Mesendoderm (in vitro differentiated cells): Measurements from ENCODE around the gene CFAP20DC.

Experiments
- DNase-seq: peaks from one replicate; pipeline ENCODE4 v3.0.0; 2013
- H2AK5ac ChIP-seq: 2 replicates; pipeline ENCODE4 v1.6.1; 2013; ENCODE audit warnings: low read length, inconsistent platforms
- H2BK120ac ChIP-seq: 2 replicates; pipeline ENCODE4 v1.6.1; 2013; ENCODE audit warnings: low read depth, mild to moderate bottlenecking, low read length, moderate library complexity, mixed read lengths
- H2BK15ac ChIP-seq: replicated peaks from 2 replicates; pipeline ENCODE4 v1.6.1; 2013; ENCODE audit warnings: low read depth, mild to moderate bottlenecking, moderate library complexity
- H2BK5ac ChIP-seq: 2 replicates; pipeline ENCODE4 v1.6.1; 2013; ENCODE audit warnings: low read length, inconsistent platforms
- H3K18ac ChIP-seq: 2 replicates; pipeline ENCODE4 v1.6.1; 2013; ENCODE audit warnings: mild to moderate bottlenecking, low read length, mixed read lengths
- H3K23ac ChIP-seq: one replicate; pipeline ENCODE4 v1.6.1; 2013; ENCODE audit warnings: low read length
- H3K27ac ChIP-seq: 2 replicates; pipeline ENCODE4 v1.5.1; 2013; ENCODE audit warnings: low read depth, mild to moderate bottlenecking, inconsistent platforms, low read length, moderate library complexity
- H3K27me3 ChIP-seq: 2 replicates; pipeline ENCODE4 v1.6.1; 2013; ENCODE audit warnings: low read length, control low read depth, mild to moderate bottlenecking, inconsistent platforms; ENCODE audit not compliant: insufficient read depth, poor library complexity
- H3K36me3 ChIP-seq: 2 replicates; pipeline ENCODE4 v1.6.1; 2013; ENCODE audit warnings: low read length, inconsistent platforms; ENCODE audit not compliant: control insufficient read depth, insufficient read depth
- H3K4ac ChIP-seq: one replicate; pipeline ENCODE4 v1.6.1; 2013; ENCODE audit warnings: low read depth, mild to moderate bottlenecking, low read length, moderate library complexity
- H3K4me1 ChIP-seq: 2 replicates; pipeline ENCODE4 v1.6.1; 2013; ENCODE audit warnings: low read depth, low read length, inconsistent platforms; ENCODE audit not compliant: control insufficient read depth
- H3K4me2 ChIP-seq: 2 replicates; pipeline ENCODE4 v1.6.1; 2013; ENCODE audit warnings: low read length
- H3K4me3 ChIP-seq: 2 replicates; pipeline ENCODE4 v1.5.1; 2013; ENCODE audit warnings: mild to moderate bottlenecking, low read length
- H3K56ac ChIP-seq: one replicate; pipeline ENCODE4 v1.6.1; 2013; ENCODE audit warnings: low read length
- H3K79me1 ChIP-seq: 2 replicates; pipeline ENCODE4 v1.6.1; 2013; ENCODE audit warnings: low read length, inconsistent platforms
- H3K79me2 ChIP-seq: 2 replicates; pipeline ENCODE4 v1.6.1; 2013; ENCODE audit warnings: mild to moderate bottlenecking, low read length; ENCODE audit not compliant: control insufficient read depth, insufficient read depth
- H3K9ac ChIP-seq: 2 replicates; pipeline ENCODE4 v1.6.1; 2013; ENCODE audit warnings: low read length, inconsistent platforms
- H4K5ac ChIP-seq: one replicate; pipeline ENCODE4 v1.6.1; 2013; ENCODE audit warnings: low read length
- H4K8ac ChIP-seq: one replicate; pipeline ENCODE4 v1.6.1; 2013; ENCODE audit warnings: low read depth, mild to moderate bottlenecking, control low read depth, low read length, moderate library complexity
- WGBS: extraction: QIAGEN DNeasy Blood & Tissue Kit; methylation state at CpG from one replicate; pipeline ENCODE4 v1.1.7; 2013; ENCODE audit warnings: low lambda C conversion rate, missing lambda C conversion rate; ENCODE audit not compliant: insufficient coverage; ENCODE audit errors: extremely low coverage; 5-methylcytosine and 5-hydroxymethylcytosine counted together

CFAP20DC gene

GRCh38 chr3:58799271-58799670 is 250.6 kb downstream of the CFAP20DC start:
- H3K27me3 ChIP-seq = no peaks in the 10 kb centered on the region
- no peak overlapping the region for H3K56ac ChIP-seq
- H3K4me2 ChIP-seq = no peak overlapping the region
- WGBS = no CpG with 5 or more reads among the region's 3 CpGs
- H2AK5ac ChIP-seq = no peak overlapping the region
- no peak overlapping the region for H3K9ac ChIP-seq
- H3K79me1 ChIP-seq = no peaks in the 10 kb centered on the region
- no peaks in the 10 kb centered on the region for H3K4me1 ChIP-seq
- no peak overlapping the region for H2BK120ac ChIP-seq
- H3K23ac ChIP-seq = no peak overlapping the region
- H4K8ac ChIP-seq = no peak overlapping the region
- no peak for DNase-seq
- no peaks in the 10 kb centered on the region for H3K79me2 ChIP-seq
- H3K18ac ChIP-seq = no peak overlapping the region
- H2BK5ac ChIP-seq = no peak overlapping the region
- H3K27ac ChIP-seq = no peak overlapping the region
- no peak overlapping the region for H2BK15ac ChIP-seq
- no peak overlapping the region for H3K4ac ChIP-seq
- no peaks in the 10 kb centered on the region for H3K36me3 ChIP-seq
- no peak overlapping the region for H3K4me3 ChIP-seq
- no peak overlapping the region for H4K5ac ChIP-seq

- no peak overlapping the region for H2AK5ac ChIP-seq
- H4K5ac ChIP-seq = no peak overlapping the region
- H4K8ac ChIP-seq = no peak overlapping the region
- no peak overlapping the region for H3K27ac ChIP-seq
- DNase-seq = no peak
- H3K79me1 ChIP-seq = no peaks in the 10 kb centered on the region
- no peak overlapping the region for H3K4ac ChIP-seq
- no peak overlapping the region for H2BK120ac ChIP-seq
- no peak overlapping the region for H3K56ac ChIP-seq
- no peak overlapping the region for H2BK5ac ChIP-seq
- H3K4me3 ChIP-seq = no peak overlapping the region
- H3K27me3 ChIP-seq = no peaks in the 10 kb centered on the region
- H3K18ac ChIP-seq = no peak overlapping the region
- H3K9ac ChIP-seq = no peak overlapping the region
- WGBS = no CpG with 5 or more reads among the region's 2 CpGs
- H3K79me2 ChIP-seq = no peaks in the 10 kb centered on the region
- H2BK15ac ChIP-seq = no peak overlapping the region
- H3K23ac ChIP-seq = no peak overlapping the region
- H3K36me3 ChIP-seq = no peaks in the 10 kb centered on the region
- H3K4me1 ChIP-seq = no peaks in the 10 kb centered on the region
- no peak overlapping the region for H3K4me2 ChIP-seq
Measured at GRCh38 chr3:58798312-58798711, 251.5 kb downstream of the CFAP20DC start.

- Histone ChIP-seq H2AK5ac (no peak overlapping the region), H3K23ac (no peak overlapping the region), H4K8ac (no peak overlapping the region), H3K27ac (no peak overlapping the region), H3K9ac (no peak overlapping the region), H2BK5ac (no peak overlapping the region), H3K27me3 (no peaks in the 10 kb centered on the region), H3K56ac (no peak overlapping the region), H3K79me1 (no peaks in the 10 kb centered on the region), H3K4me2 (no peak overlapping the region), H3K18ac (no peak overlapping the region), H3K36me3 (no peaks in the 10 kb centered on the region), H3K4ac (no peak overlapping the region), H4K5ac (no peak overlapping the region), H3K4me1 (no peaks in the 10 kb centered on the region), H3K4me3 (no peak overlapping the region), H3K79me2 (no peaks in the 10 kb centered on the region), H2BK120ac (no peak overlapping the region), H2BK15ac (no peak overlapping the region)
- DNase-seq = no peak
- WGBS = no CpG with 5 or more reads among the region's 4 CpGs
Measured at GRCh38 chr3:58794750-58795149, 255.1 kb downstream of the CFAP20DC start.

GRCh38 chr3:58793938-58794337 is 255.9 kb downstream of the CFAP20DC start:
- Histone ChIP-seq H2AK5ac (no peak overlapping the region), H3K79me2 (no peaks in the 10 kb centered on the region), H2BK5ac (no peak overlapping the region), H3K4me2 (no peak overlapping the region), H4K5ac (no peak overlapping the region), H3K27ac (no peak overlapping the region), H3K9ac (no peak overlapping the region), H3K23ac (no peak overlapping the region), H3K27me3 (no peaks in the 10 kb centered on the region), H4K8ac (no peak overlapping the region), H3K56ac (no peak overlapping the region), H3K18ac (no peak overlapping the region), H3K36me3 (no peaks in the 10 kb centered on the region), H3K4me1 (no peaks in the 10 kb centered on the region), H3K4ac (no peak overlapping the region), H2BK15ac (no peak overlapping the region), H3K79me1 (no peaks in the 10 kb centered on the region), H3K4me3 (no peak overlapping the region), H2BK120ac (no peak overlapping the region)
- no CpG with 5 or more reads among the region's 3 CpGs for WGBS
- no peak for DNase-seq

DNA sequence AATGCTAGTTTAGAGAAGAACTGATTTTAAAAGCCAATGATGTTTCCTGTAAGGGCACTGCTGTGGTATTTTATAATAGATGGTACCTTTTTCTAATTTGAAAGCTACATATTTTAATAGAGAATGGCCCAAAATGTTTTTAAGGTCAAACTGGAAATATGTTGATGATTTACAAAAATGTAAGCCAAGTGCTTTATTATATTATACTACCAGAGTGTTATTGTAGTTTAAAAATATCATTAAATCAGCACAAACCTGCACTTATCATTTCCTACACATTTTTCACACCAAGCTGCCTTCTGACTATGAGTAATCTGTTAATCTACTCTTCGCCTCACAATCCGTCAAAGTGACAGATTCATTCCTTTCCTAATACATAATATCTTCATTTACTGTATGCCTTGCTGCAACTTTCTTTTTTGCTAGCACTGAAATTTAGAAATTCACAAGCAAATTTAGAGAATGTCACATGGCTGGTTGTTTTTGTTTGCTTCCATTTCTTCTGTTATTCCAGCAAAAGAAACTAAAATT is 256.8 kb downstream of the CFAP20DC start:
- Histone ChIP-seq H3K27me3 (no peaks in the 10 kb centered on the region), H2BK5ac (no peak overlapping the region), H3K4me3 (no peak overlapping the region), H3K79me1 (no peaks in the 10 kb centered on the region), H2AK5ac (no peak overlapping the region), H3K4me2 (no peak overlapping the region), H2BK120ac (no peak overlapping the region), H3K4me1 (no peaks in the 10 kb centered on the region), H3K18ac (no peak overlapping the region), H3K23ac (no peak overlapping the region), H3K56ac (no peak overlapping the region), H3K9ac (no peak overlapping the region), H4K8ac (no peak overlapping the region), H3K27ac (no peak overlapping the region), H3K79me2 (no peaks in the 10 kb centered on the region), H4K5ac (no peak overlapping the region), H3K36me3 (no peaks in the 10 kb centered on the region), H2BK15ac (no peak overlapping the region), H3K4ac (no peak overlapping the region)
- DNase-seq = no peak
- 100% methylated on average over 1 of the region's 2 CpGs for WGBS

DNA sequence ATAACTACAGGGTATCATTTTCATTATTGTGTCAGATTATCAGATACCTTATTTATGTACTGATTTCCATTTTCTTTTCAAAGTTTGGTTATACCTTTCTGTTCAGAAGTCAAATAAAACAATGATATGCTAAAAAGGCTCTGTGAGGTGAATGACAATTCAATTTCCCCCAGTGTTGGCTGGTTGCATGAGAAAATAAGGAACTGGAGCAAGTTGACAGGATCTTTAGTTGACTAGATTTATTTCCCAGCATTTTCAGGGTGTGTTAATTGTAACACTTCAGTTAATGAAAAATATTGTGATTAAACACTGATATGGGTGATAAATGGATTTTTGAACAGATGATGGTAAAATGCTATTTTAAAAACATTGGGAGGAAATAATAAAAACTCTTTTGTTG is 260.4 kb downstream of the CFAP20DC start:
- no peaks in the 10 kb centered on the region for H3K4me1 ChIP-seq
- no peak overlapping the region for H2AK5ac ChIP-seq
- H3K79me2 ChIP-seq = no peaks in the 10 kb centered on the region
- H3K27ac ChIP-seq = no peak overlapping the region
- H3K56ac ChIP-seq = no peak overlapping the region
- no peak overlapping the region for H2BK120ac ChIP-seq
- H3K79me1 ChIP-seq = no peaks in the 10 kb centered on the region
- no peak overlapping the region for H3K23ac ChIP-seq
- H3K9ac ChIP-seq = no peak overlapping the region
- H3K36me3 ChIP-seq = no peaks in the 10 kb centered on the region
- H2BK15ac ChIP-seq = no peak overlapping the region
- H3K4me2 ChIP-seq = no peak overlapping the region
- H3K4ac ChIP-seq = no peak overlapping the region
- no peak overlapping the region for H3K4me3 ChIP-seq
- no peak overlapping the region for H4K5ac ChIP-seq
- H4K8ac ChIP-seq = no peak overlapping the region
- no peak overlapping the region for H2BK5ac ChIP-seq
- no peak for DNase-seq
- no peak overlapping the region for H3K18ac ChIP-seq
- H3K27me3 ChIP-seq = no peaks in the 10 kb centered on the region
